Right lobe of liver (tissue), 4 donors: ENCODE data around the gene CAMTA1.

Experiments used
- CTCF ChIP-seq, 4 donors: fragments of 200-600 bp in 3 of 4; fragments of 450-650 bp in 1 of 4; IDR thresholded peaks; one replicate each; pipeline versions ENCODE4 v1.5.1 to v1.8.0; 2016 to 2022; ENCODE audit warnings: antibody characterized with exemption in 4 of 4, mild to moderate bottlenecking in 2 of 4
- POLR2A ChIP-seq: fragments of 450-650 bp; IDR thresholded peaks from one replicate; pipeline ENCODE4 v1.6.1; 2017; ENCODE audit warnings: antibody characterized with exemption, mild to moderate bottlenecking
- donor health status: DM: no; HTN: no; CAD: no.
- donor health status: DM: no; HTN: no; CAD: no.
- donor health status: DM: no; HTN: yes; CAD: no.

GRCh38 chr1:7683521-7683920, 898.3 kb downstream of the CAMTA1 start:
- no peak for TF ChIP-seq CTCF (IDR thresholded peaks at IDR 0.05)
- no peak for TF ChIP-seq POLR2A
